ENCODE data around the gene BAZ2B.

DNA sequence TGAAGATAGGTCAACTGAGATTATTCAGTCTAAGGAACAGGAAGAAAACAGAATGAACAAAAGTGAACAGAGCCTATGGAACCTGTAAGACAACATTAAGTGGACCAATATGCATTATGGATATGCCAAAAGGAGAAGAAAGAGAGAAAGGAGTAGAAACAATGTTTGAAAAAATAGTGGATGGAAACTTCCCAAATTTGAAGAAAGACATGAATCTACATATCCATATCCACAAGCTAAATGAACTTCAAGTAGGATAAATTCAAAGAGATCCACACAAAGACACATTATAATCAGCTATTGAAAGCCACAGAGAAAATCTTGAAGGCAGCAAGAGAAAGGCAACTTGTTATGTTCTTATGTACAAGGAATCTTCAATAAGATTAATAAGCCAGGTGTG lies 74.2 kb downstream of the BAZ2B start:
- TF ChIP-seq, protein P1, sequence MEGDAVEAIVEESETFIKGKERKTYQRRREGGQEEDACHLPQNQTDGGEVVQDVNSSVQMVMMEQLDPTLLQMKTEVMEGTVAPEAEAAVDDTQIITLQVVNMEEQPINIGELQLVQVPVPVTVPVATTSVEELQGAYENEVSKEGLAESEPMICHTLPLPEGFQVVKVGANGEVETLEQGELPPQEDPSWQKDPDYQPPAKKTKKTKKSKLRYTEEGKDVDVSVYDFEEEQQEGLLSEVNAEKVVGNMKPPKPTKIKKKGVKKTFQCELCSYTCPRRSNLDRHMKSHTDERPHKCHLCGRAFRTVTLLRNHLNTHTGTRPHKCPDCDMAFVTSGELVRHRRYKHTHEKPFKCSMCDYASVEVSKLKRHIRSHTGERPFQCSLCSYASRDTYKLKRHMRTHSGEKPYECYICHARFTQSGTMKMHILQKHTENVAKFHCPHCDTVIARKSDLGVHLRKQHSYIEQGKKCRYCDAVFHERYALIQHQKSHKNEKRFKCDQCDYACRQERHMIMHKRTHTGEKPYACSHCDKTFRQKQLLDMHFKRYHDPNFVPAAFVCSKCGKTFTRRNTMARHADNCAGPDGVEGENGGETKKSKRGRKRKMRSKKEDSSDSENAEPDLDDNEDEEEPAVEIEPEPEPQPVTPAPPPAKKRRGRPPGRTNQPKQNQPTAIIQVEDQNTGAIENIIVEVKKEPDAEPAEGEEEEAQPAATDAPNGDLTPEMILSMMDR (conservative IDR thresholded peaks at IDR 0.05; ENCODE audit: low read depth, low read length): no peak
- no peak for TF ChIP-seq EZH2 (IDR thresholded peaks at IDR 0.05; ENCODE audit: borderline replicate concordance, low read depth, low read length, poor library complexity, severe bottlenecking)
